Smooth muscle cell (in vitro differentiated cells): ENCODE results near the gene ZNF672. TPM values are rescaled to one million over a fixed set of nuclear protein-coding genes. Genes with fewer than 3 reads are reported as not detected.

ENCODE experiments used
- DNase-seq: peaks from one replicate; lab custom pipeline; 2025; ENCODE audit not compliant: unreplicated experiment; lab: John Stamatoyannopoulos, UW
- H2AFZ ChIP-seq: fragments of 200-600 bp; sonication (generic); 2 replicates; pipeline ENCODE4 v1.6.0; 2016; ENCODE audit warnings: antibody characterized with exemption, low read depth, mild to moderate bottlenecking
- H3F3A ChIP-seq: fragments of 200-600 bp; sonication (generic); 2 replicates; pipeline ENCODE4 v1.6.0; 2017; ENCODE audit warnings: antibody characterized with exemption, low read depth
- H3K27ac ChIP-seq: fragments of 200-600 bp; sonication (generic); 2 replicates; pipeline ENCODE4 v1.5.1; 2016; ENCODE audit warnings: low read depth, mild to moderate bottlenecking
- H3K27me3 ChIP-seq: fragments of 200-600 bp; sonication (generic); 2 replicates; pipeline ENCODE4 v1.6.1; 2016; ENCODE audit warnings: low read depth, mild to moderate bottlenecking
- H3K36me3 ChIP-seq: fragments of 200-600 bp; sonication (generic); 2 replicates; pipeline ENCODE4 v1.5.1; 2016; ENCODE audit warnings: low read depth
- H3K4me1 ChIP-seq: fragments of 200-600 bp; sonication (generic); 2 replicates; pipeline ENCODE4 v1.5.1; 2016; ENCODE audit warnings: low read depth
- H3K4me2 ChIP-seq: fragments of 200-600 bp; sonication (generic); 2 replicates; pipeline ENCODE4 v1.6.0; 2016; ENCODE audit warnings: mild to moderate bottlenecking
- H3K4me3 ChIP-seq: fragments of 200-600 bp; sonication (generic); 2 replicates; pipeline ENCODE4 v1.5.1; 2016; ENCODE audit warnings: mild to moderate bottlenecking
- H3K79me2 ChIP-seq: fragments of 200-600 bp; sonication (generic); 2 replicates; pipeline ENCODE4 v1.6.0; 2016; ENCODE audit warnings: low read depth, mild to moderate bottlenecking
- H3K9ac ChIP-seq: fragments of 200-600 bp; sonication (generic); 2 replicates; pipeline ENCODE4 v1.6.0; 2016; ENCODE audit warnings: low read depth
- H3K9me3 ChIP-seq: fragments of 200-600 bp; sonication (generic); replicated peaks from 2 replicates; pipeline ENCODE4 v1.5.1; 2016; ENCODE audit warnings: low read depth
- H4K20me1 ChIP-seq: fragments of 200-600 bp; sonication (generic); 2 replicates; pipeline ENCODE4 v1.6.0; 2016; ENCODE audit warnings: low read depth
- WGBS: methylation state at CpG from one replicate; pipeline ENCODE4 v1.1.7; 2016; ENCODE audit warnings: low lambda C conversion rate; 5-methylcytosine and 5-hydroxymethylcytosine counted together
- polyA plus RNA-seq: library from polyadenylated mRNA; unstranded; fragments of >200 nt; fragmentation: Nextera tagmentation; extraction: Ambion mirVana; gene quantifications from 2 replicates; pipeline ENCODE4 v1.2.1, GENCODE V29; 2016
- total RNA-seq: library from RNA; depleted of rRNA; stranded (reverse); fragments of >200 nt; gene quantifications from 2 replicates; pipeline ENCODE4 v1.2.3, GENCODE V29; 2014
- TF ChIP-seq, protein P1 (sequence below): fragments of 200-600 bp; sonication (generic); IDR thresholded peaks from 2 replicates; pipeline ENCODE4 v1.5.1; 2017; ENCODE audit warnings: borderline replicate concordance, mild to moderate bottlenecking, antibody characterized with exemption; ENCODE audit not compliant: insufficient read depth, poor library complexity, severe bottlenecking

Gene ZNF672
- total and polyA plus RNA-seq, 2 experiments from 2014 or later: 25.8 to 28.7 TPM

DNA sequence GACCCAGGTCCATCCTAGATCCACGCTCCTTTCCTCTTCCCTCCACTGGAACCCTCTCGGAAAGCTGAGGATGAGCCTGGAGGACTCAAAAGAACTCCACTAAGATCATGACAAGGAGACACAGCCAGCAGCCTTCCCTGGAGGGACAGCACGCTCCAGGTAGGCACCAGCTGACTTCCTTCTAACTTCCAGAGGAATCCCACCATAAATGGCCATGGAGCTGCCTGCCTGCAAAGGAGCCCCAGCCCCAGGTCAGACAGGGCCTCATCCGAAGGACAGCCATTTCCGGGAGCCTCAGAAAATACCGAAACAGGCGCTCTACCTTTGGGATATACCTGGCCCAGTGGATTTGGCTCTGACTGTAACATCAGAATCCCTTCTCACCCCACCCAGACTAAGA lies 16.4 kb upstream of the ZNF672 start:
- no peak overlapping the region for H3K4me3 ChIP-seq
- no peaks in the 10 kb centered on the region for H3K27me3 ChIP-seq

DNA sequence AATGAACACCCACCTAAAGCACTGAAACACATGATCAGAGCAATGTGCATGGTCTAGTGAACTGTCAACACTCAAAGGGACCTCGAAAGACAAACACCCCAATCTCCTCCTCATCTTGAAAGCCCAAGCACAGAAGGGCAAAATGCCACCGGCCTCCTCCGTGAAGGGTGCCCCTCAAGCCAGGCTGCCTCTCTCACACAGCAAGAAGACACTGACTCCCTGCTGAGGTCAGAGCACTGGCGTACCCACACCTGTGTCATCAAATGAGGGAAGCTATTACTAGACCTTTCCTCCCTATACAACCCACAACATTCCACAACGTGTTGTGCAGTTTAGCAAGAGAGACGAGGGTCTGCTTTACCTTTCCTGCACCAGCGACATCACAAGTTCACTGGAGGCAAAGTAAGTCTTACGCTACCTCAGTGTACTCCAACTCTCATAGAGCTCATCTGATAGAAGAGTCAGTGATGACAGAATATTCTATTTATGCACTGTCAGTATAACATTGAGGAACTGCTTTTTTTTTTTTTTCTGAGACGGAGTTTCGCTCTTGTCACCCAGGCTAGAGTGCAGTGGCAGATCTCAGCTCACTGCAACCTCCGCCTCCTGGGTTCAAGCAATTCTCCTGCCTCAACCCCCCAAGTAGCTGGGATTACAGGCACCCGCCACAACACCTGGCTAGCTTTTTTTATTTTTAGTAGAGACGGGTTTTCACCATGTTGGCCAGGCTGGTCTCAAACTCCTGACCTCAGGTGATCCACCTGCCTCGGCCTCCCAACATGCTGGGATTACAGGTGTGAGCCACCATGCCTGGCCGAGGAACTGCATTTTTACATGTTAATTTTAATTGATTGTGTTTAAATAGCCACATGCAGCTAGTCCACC lies 15.6 kb upstream of the ZNF672 start:
- TF ChIP-seq, protein P1, sequence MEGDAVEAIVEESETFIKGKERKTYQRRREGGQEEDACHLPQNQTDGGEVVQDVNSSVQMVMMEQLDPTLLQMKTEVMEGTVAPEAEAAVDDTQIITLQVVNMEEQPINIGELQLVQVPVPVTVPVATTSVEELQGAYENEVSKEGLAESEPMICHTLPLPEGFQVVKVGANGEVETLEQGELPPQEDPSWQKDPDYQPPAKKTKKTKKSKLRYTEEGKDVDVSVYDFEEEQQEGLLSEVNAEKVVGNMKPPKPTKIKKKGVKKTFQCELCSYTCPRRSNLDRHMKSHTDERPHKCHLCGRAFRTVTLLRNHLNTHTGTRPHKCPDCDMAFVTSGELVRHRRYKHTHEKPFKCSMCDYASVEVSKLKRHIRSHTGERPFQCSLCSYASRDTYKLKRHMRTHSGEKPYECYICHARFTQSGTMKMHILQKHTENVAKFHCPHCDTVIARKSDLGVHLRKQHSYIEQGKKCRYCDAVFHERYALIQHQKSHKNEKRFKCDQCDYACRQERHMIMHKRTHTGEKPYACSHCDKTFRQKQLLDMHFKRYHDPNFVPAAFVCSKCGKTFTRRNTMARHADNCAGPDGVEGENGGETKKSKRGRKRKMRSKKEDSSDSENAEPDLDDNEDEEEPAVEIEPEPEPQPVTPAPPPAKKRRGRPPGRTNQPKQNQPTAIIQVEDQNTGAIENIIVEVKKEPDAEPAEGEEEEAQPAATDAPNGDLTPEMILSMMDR: no peak
- Histone ChIP-seq H3K4me2 (peak overlapping the region; percentile 86), H4K20me1 (peaks cover 64% of the 10 kb centered on the region), H3K27me3 (no peaks in the 10 kb centered on the region), H3K9me3 (no peaks in the 10 kb centered on the region), H2AFZ (no peak overlapping the region), H3K4me3 (no peak overlapping the region), H3K4me1 (peaks cover 19% of the 10 kb centered on the region), H3F3A (no peaks in the 10 kb centered on the region), H3K36me3 (no peaks in the 10 kb centered on the region), H3K9ac (no peak overlapping the region), H3K27ac (no peak overlapping the region), H3K79me2 (peaks cover 63% of the 10 kb centered on the region)
- WGBS: 97% methylated on average over 15 of the region's 15 CpGs
- DNase-seq: no peak

More for the DNA sequence above, 16.4 kb upstream of the ZNF672 start:
- DNase-seq: no peak
- no peaks in the 10 kb centered on the region for H3K9me3 ChIP-seq
- H4K20me1 ChIP-seq: peaks cover 72% of the 10 kb centered on the region
- peak overlapping the region; percentile 47 for H3K4me2 ChIP-seq
- TF ChIP-seq, protein P1: no peak
- no peaks in the 10 kb centered on the region for H3F3A ChIP-seq
- H3K4me1 ChIP-seq: peaks cover 14% of the 10 kb centered on the region
- no peaks in the 10 kb centered on the region for H3K36me3 ChIP-seq
- H2AFZ ChIP-seq: no peak overlapping the region
- peaks cover 63% of the 10 kb centered on the region for H3K79me2 ChIP-seq
- 97% methylated on average over 7 of the region's 7 CpGs for WGBS
- H3K9ac ChIP-seq: no peak overlapping the region
- H3K27ac ChIP-seq: peak overlapping the region; percentile 52

DNA sequence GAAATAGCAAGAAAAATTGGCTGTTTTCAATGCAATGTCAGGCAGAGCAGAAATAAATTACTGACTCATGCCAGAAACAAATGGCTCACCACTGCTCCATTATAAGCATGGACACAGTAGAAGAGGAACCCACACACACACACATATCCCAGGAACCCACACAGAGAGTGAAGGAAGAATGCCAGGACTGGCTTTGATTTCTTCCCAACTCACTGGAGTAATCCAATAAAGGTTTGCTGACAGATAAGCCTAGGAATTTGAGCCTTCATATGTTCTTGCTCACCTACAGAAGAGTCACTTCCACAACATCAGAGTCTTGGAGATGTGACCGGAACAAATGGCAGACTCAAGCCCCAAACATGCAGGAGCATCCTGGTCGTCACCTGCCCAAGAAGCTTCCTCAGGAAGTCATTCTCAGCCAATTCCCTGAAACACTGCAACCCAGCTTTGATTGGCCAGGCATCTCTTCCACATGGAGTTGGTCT lies 14.5 kb upstream of the ZNF672 start:
- H3K9ac ChIP-seq: no peak overlapping the region
- H3K79me2 ChIP-seq: peaks cover 63% of the 10 kb centered on the region
- H3K4me3 ChIP-seq: no peak overlapping the region
- H3K9me3 ChIP-seq: no peaks in the 10 kb centered on the region
- peaks cover 4% of the 10 kb centered on the region for H3F3A ChIP-seq
- H3K36me3 ChIP-seq: no peaks in the 10 kb centered on the region
- no peak overlapping the region for H2AFZ ChIP-seq
- H3K27ac ChIP-seq: no peak overlapping the region
- peaks cover 19% of the 10 kb centered on the region for H3K4me1 ChIP-seq
- H3K4me2 ChIP-seq: peak overlapping the region; percentile 86
- peaks cover 53% of the 10 kb centered on the region for H4K20me1 ChIP-seq
- no peaks in the 10 kb centered on the region for H3K27me3 ChIP-seq
- TF ChIP-seq, protein P1: no peak
- DNase-seq: no peak
- 96% methylated on average over 2 of the region's 2 CpGs for WGBS

DNA sequence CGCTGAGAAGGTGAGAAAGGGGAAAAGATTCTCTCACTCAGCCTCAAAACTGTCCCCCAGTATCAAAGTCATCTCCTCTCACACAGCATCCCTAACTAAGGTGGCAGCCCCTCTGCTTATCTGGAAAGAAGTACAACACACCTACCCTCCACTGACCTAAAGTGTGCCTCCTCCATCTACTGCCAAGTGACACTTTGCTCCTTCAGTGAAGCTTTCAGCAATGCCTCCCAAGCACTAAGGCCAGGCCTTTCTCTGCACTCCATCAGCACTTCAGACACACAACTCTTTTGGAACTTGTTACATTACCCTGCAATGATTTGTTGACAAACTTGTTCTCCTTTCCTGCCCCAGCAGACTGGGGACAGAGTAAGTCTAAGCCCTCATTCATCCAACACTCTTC lies 13.7 kb upstream of the ZNF672 start:
- TF ChIP-seq, protein P1: no peak
- Histone ChIP-seq H4K20me1 (peaks cover 45% of the 10 kb centered on the region), H3K79me2 (peaks cover 58% of the 10 kb centered on the region), H3K36me3 (no peaks in the 10 kb centered on the region), H3K27ac (no peak overlapping the region), H3F3A (peaks cover 4% of the 10 kb centered on the region), H3K4me1 (peaks cover 19% of the 10 kb centered on the region), H3K9me3 (no peaks in the 10 kb centered on the region), H3K4me2 (peak overlapping the region; percentile 86), H2AFZ (no peak overlapping the region), H3K9ac (peak overlapping the region; percentile 97), H3K4me3 (peak overlapping the region; percentile 78), H3K27me3 (no peaks in the 10 kb centered on the region)
- DNase-seq: no peak
- 88% methylated on average over 1 of the region's 1 CpG for WGBS
